ENCODE measurements around the gene U2AF2.

DNA sequence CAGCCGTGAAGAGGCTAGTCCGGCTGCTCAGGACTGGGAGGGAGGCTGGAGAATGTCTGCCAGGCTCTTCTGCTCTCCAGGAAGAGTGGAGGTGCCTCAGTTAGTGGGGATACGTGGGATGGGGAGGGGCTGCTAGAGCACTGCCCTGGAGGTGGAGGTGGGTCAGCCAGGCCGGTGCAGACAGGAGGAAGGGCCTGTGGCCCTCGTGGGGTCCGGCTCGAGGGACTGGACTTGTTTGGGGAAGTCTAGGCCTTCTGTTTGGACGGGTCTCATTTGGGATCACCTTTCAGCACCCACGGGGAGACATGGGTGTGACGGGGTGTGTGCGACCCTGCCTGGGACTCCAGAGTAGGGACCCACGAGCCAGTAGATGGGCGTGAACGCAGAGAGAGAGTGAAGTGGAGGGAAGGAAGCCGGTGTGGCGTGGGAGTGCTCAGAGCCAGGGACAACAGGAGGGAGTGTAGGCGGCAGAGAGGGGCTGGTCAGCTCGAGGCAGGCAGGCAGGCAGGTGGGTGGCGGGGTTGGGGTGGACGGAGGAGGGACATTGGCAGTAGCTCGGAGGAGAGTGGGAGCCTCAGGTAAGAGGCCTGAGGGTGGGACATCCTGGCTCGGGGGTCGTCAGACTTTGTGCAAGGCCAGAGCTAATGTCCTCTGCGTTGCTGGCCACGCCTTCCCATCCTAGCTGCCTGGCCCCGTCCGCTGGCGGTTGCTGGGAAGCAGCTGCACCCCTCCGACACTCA lies 31.6 kb downstream of the U2AF2 start:
- TF ChIP-seq POLR2A (IDR thresholded peaks at IDR 0.05; ENCODE audit: low read depth) (no peak), POLR2AphosphoS5 (IDR thresholded peaks at IDR 0.05) (no peak)
- TF ChIP-seq, protein P1, sequence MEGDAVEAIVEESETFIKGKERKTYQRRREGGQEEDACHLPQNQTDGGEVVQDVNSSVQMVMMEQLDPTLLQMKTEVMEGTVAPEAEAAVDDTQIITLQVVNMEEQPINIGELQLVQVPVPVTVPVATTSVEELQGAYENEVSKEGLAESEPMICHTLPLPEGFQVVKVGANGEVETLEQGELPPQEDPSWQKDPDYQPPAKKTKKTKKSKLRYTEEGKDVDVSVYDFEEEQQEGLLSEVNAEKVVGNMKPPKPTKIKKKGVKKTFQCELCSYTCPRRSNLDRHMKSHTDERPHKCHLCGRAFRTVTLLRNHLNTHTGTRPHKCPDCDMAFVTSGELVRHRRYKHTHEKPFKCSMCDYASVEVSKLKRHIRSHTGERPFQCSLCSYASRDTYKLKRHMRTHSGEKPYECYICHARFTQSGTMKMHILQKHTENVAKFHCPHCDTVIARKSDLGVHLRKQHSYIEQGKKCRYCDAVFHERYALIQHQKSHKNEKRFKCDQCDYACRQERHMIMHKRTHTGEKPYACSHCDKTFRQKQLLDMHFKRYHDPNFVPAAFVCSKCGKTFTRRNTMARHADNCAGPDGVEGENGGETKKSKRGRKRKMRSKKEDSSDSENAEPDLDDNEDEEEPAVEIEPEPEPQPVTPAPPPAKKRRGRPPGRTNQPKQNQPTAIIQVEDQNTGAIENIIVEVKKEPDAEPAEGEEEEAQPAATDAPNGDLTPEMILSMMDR (IDR thresholded peaks at IDR 0.05): no peak
